Daoy (cell line): ENCODE data around the gene NEDD4. TPM values are rescaled to one million over a fixed set of nuclear protein-coding genes. Genes with fewer than 3 reads are reported as not detected.
A peak's percentile ranks its signal among the peaks of the same experiment; 100 is the strongest.
"Not testable (repeated sequence)": the region's sequence is repeated elsewhere in the genome, so short reads cannot be mapped to it uniquely, and the experiment has no call there.

Source experiments
- DNase-seq: peaks from one replicate; pipeline ENCODE4 v3.0.0-alpha.2; 2015; ENCODE audit warnings: low read depth
- total RNA-seq: library from RNA; depleted of rRNA; stranded (reverse); fragments of >200 nt; shearing (Covaris generic); gene quantifications from 2 replicates; pipeline ENCODE4 v1.2.3, GENCODE V29; 2014

Gene NEDD4
- total RNA-seq, 1 experiment from 2014 or later: 27.9 TPM

DNA sequence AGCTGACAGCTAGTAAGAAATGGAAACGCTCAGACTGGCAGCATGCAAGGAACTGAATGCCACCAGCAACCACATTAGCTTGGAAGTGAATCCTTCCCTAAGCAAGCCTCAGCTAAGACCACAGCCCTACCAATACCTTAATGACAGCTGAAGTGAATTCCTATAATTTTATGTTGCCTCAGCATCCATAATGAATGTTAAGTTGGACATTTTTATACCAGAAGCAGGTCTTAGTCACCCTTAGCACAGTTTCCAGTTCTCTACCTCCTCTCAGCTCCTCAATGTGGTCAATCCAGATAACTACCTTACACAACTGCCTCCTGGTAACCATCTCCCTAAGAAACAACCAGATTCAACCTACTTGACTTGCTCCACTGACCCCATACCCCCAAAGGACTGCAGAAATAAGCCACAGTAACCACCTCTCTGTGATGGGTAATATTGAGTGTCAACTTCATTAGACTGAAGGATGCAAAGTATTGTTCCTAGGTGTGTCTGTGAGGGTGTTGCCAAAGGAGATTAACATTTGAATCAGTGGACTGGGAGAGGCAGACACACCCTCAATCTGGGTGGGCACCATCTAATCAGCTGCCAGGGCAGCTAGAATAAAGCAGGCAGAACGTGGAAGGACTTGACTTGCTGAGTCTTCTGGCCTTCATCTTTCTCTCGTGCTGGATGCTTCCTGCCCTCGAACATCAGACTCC, 33.5 kb downstream of the NEDD4 start:
- DNase-seq: no peak

DNA sequence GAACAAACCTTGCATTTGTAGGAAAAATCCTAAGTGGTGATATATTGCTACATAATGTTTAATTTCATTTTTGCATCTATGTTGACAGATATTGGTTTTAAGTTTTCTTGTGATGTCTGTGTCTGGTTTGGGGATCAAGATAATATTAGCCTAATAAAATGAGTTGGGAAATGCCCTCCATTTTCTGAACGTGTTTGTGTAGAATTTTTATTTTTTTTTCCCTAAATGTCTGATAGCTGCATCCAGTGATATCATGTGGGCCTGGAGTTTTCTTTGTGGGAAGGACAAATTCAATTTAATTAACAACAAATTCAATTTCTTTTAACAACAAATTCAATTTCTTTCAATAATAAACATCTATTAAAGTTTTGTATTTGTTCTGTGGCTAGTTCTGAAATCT, 35.1 kb downstream of the NEDD4 start:
- DNase-seq: no peak

DNA sequence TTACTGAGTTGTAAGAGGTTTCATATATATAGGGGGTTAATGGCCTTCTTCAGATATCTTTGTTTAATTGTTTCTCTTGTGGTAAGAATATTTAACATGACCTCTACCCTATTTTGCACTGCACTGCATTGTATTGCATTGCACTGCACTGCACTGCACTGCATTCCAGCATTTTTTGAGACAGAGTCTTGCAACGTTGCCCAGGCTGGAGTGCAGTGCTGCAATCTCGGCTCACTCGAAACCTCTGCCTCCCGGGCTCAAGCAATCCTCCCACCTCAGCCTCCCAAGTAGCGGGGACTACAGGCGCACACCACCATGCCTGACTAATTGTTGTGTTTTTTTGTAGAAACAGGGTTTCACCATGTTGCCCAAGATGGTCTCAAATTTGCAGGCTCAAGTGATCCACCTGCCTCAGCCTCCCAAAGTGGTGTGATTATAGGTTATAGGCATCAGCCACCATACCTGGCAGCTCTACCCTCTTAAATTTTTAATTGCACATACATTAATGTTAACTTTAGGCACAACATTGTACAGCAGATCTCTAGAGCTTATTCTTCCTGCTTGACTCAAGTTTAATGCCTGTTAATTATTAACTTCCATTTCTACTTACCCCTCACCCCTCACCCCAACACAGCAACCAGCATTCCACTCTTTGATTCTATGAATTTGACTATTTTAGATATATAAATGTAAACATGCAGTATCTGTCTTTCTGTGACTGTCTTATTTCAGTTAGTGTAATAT, 38.4 kb downstream of the NEDD4 start:
- no peak for DNase-seq

DNA sequence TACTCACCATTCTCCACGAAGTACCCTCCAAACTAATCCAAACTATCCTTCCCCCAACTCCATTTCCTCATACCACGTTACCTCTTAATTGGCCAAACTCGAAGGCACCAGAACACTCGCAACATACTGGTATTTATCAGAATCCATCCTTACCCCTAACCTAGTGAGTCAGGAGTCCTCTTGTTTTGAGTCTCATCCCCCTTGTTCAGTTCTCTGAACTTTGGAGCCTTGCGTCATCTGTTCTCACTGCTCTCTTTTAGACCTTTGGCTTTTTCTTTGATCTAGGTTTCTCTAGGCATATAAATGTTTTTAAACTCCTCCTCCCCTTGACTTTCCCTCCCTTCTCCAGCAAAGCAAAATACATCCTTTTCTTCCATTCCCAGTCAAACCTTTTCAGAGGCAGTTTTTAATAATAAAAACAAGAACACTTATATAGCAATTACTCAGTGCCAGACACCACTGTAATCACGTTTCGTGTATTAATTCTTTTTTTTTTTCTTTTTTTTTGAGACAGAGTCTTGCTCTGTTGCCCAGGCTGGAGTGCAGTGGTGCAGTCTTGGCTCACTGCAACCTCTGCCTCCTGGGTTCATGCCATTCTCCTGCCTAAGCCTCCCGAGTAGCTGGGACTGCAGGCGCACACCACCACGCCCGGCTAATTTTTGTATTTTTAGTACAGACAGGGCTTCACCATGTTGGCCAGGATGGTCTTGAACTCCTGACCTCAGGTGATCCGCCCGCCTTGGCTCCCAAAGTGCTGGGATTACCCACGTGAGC, 40.7 kb downstream of the NEDD4 start:
- DNase-seq: not testable (repeated sequence)

DNA sequence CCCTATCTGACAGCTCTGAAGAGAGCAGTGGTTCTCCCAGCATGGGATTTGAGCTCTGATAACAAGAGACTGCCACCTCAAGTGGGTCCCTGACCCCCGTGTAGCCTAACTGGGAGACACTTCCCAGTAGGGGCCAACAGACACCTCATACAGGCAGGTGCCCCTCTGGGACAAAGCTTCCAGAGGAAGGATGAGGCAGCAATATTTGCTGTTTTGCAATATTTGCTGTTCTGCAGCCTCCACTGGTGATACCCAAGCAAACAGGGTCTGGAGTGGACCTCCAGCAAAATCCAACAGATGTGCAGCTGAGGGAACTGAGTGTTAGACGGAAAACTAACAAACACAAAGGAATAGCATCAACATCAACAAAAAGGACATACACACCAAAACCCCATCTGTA, 48.8 kb downstream of the NEDD4 start:
- not testable (repeated sequence) for DNase-seq

DNA sequence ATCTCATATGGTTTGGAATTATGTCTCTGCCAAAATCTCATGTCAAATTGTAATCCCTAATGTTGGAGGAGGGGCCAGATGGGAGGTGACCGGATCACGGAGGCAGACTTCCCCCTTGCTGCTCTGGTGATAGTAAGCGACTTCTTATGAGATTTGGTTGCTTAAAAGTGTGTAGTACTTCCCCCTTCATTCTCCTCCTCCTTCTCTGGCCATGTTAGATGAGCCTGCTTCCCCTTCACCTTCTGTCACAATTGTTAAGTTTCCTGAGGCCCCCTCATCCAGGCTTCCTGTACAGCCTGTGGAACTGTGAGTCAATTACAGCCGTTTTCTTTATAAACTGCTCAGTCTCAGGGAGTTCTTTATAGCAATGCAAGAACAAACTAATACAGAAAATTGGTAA, 51.1 kb downstream of the NEDD4 start:
- DNase-seq: no peak

DNA sequence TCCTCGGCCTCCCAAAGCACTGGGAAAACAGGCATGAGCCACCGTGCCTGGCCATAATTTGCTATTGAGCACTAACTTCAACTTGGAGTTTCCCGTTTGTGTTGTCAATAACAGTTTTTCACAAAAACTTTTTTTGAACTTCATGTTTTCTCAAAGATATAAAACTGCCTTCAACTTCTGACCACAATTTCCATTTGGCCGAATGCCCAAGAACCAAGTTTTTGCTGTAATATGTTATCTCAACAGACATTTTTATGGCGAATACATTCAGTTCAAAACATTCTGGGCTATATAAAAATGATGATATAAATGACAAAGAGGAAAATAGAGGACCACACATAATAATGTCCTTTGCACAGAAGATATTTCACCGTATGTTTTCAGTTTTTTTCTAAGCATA, 56.4 kb downstream of the NEDD4 start:
- DNase-seq: no peak

DNA sequence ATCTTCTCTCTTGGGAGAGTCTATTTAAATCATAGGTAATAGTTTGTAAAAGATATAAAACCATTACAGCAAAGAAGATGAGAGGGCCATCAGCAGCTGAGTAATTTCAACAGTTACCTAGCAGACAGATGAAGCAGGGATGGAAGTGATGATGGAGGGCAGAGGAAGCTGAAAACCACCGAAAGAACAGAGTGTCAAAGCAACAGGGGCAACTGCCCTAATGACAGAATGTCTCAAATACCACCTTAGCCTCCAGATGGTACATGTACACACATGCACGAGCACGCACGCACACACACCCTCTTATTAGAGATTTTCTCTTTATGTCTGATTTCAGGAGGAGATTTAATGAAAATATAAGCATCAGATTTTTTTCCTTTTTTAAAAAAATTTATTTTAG, 64.5 kb downstream of the NEDD4 start:
- DNase-seq: no peak

DNA sequence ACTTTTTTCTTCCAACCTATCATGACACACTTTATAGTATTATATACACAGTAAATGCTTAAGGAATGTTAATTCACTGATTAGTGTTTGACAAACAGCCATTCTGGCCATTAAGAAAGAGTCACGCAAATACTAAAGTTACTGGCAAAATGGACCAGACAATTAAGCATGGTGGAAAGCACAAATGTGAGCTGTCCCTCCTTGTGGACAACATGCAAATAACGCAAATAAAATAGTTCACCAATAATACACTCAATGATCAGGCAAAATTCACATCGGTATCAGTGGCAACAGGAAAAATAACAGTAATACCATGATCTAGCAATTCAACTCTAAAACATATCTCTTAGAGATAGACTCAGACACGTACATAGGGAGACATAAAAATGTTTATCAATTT, 71.7 kb downstream of the NEDD4 start:
- no peak for DNase-seq

DNA sequence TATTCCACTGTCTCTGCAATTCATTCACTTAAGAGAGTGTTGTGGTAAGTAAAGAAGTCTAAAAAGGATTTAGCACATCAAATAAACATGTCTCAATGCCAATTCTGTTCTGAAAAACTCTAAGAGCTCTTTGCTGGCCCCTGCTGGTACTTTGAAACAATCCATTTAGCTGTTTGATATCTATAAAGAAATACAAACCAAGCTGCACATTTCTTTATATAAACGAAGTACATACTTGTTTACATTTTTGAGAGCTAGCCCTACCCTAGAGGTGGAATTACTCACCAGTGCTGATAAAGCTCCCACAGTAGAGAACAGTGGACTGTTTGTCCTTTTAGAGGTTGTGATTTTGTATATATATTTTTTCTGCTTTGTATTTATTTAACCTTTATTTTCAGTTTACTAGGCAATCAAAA, 75.5 kb downstream of the NEDD4 start:
- peak; percentile 69 for DNase-seq

DNA sequence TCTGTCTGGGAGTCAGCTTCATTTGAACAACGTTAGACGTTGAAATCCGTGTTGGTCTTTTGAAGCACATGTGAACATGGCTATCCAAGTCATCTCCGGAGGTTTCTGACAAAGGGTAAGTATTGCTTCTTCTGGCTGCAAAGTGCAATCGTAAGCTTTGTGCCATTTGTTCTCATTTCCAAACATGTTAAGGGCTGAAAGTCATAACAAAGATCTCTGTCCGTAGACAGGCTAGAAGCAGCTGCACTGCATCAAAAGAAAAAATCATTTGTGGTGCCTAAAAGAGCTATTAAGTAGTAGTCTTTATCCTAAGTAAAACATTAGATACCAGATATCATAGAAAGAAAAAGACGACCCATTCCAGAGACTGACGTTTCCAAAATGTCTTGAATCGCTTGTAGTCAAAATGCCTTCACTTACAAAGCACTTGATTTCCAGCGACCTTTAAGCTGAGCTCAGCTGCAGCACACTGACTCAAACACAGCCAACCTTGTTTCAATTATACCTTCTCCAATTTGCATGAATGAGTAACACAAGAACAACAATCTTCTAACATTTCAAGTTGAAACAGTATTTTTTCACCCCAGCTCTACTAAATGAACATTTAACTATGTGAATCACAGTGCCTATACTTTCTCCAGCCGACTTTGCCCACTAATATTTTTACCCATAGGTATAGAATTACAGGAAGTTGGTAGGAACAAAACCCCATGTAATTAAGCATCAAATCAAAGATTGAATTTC, 76.6 kb downstream of the NEDD4 start:
- DNase-seq: peak; percentile 78

DNA sequence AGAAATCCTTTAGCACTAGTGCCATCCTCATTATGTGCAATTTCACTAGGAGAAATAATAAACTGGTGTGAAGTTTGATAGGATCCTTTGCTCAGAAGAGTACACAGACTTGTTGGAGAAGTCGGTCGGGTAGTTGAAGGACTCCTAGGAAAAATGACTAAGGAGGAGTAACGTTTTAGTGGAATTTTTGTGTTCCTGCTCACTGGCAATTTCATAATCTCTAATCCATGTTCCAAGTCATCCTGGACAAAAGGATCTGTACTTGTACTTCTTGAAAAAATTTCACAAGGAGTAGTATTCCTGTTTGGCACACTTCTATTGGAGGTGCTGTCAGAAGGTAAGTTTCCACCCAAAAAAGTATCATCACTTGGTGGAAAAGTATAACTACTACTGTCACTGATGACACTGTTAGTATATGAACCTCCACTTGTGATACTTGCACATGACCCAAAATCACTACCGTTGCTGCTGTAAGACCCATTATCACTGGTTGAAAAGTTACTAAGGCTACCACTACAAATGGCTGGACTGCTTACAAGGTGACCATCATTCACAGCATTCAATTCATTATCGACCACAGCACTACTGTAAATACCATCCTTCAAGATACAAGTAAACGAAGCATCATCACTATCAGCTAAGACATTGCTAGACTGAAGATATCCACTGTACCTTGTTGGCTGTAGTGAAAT, 77.4 kb downstream of the NEDD4 start:
- DNase-seq: no peak

DNA sequence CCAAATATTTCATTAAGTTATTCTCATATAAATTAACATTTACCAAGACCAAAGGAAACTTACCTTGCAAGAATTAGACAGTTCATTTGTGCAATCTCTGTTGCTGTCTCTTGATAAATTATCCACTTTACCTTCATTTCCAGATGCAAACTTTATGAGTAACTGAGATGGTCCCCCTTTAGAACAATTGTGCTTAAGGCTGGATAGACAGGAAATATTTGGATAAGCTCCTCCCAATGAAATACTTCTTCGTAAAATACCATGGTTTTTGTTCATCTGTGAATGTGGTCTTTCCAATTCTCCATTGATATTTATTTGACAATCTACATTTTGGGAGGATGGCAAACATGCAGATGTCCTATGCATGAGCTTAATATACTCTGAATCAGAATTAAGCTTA, 78.2 kb downstream of the NEDD4 start:
- no peak for DNase-seq

DNA sequence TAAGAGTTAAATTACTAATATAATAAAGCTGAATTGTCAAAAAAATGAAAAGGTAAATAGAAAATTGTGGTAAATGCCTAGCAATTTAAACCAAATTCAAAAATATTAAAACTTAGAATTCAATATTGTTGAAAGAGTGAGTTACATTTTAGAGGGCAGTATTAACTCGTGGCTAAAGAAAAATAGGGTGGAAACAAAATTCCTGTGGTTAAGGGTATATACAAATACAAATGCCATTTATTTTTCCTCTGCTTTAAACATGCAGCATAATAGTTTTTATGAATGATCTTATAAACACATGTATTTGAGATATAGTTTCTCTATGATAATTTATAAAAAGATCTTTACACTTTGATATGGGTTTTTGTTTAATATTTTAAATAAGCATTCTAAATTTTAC, 79.0 kb downstream of the NEDD4 start:
- no peak for DNase-seq

DNA sequence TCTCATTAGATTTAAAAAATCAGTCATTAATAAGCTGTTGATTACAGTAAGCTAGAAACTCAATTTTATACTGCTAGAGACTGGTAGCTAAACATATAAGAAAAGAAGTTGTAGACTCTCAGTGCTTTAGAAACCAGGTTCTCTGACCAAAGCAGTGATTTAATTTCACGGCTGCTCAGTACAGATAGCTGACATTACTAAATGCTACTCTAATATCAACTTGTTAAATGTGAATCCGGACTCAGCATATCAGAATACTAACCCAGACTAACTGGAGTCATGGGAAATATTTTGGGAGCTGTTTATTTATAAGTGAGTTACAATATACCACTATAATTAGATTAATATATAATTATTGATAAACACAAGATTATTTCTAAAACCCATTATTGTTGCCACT, 80.4 kb downstream of the NEDD4 start:
- no peak for DNase-seq

DNA sequence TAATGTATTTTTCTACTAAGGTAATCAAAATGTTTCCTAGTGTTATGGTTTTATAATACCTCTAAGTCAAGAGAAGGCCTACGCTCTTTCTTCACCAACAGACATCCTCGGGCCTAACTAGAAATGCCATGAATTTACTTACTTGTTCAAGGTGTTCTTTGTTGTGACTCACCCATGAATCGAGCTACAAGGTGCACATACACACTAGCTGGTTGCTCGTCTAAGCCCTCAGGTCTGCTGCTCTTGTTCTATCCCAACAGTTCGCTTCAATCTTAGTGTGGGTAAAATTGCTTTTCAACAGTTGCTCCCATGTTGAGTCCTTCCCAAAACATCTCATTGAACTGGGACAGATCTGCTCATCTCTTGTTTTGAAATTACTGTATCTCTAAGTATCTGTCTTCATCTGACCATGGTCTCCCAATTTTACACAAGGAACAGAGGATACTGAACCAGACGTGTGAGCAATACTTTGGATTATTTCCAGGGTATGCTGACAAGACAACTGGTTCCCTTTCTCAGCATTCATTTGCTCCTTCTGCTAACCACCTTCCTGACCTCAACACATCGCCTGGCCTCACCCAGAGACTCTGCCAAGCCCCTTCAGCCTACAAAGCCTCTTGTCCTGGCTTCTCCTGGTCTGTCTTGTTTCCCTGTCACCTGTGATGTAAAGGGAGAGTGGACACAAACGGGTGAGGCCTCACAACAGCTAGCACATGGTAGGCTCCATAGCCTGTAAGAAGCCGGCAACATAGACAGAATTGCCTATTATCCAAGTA, 84.2 kb downstream of the NEDD4 start:
- peak; percentile 16 for DNase-seq

DNA sequence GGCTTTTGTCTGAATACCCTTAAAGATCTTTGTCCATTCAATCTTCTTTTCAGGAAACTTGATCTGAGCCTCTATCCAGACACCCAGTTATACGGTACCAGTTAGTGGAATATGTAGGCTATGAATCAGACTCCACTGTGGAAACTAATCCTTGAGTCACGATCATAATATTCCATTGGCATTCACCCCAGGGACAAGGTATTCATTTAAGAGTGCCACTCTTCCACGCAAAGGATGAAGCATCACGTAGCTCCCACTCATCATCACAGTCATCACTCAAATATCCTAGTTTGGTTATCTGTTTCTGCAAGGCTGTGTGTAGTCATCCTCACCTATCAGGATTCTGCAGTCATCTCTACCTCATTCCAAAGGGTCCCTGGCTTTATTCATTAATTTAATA, 85.6 kb downstream of the NEDD4 start:
- peak; percentile 91 for DNase-seq

DNA sequence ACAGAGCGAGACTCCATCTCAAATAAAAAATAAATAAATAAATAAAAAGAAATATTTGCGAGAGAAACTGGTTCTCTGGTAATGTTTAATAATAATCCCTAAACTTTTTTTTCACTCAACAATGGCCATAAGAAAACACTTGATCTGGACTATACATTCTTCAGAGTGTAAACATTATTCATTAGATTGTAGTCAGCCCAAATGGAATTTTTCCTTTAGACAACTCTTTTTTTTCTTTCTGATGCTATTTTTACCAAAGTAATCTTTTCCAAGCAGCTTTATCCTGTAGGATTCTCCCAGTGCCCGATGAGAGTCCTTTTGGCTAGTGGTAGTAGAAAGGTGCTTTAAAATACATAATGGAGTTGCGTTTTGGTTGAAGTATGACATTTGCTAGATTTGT, 90.4 kb downstream of the NEDD4 start:
- no peak for DNase-seq

DNA sequence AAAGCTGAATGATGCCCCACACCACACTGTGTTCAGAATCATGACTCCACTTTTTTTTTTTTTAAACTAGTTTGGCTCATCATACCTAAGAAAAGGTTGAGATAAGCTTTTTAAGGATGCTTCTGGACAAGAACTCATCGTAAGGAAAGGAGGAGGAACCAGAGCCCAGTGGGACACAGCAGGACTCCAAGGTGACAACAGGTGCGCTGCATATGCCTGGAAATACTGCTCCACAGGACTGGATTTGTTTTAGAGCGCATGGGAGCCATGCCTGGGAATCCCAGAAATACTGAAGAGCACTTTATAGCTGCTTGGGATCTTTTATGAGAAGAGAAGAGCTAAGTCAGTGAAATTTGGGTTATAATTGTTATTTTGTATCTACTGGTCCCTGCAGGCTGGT, 93.4 kb downstream of the NEDD4 start:
- no peak for DNase-seq

DNA sequence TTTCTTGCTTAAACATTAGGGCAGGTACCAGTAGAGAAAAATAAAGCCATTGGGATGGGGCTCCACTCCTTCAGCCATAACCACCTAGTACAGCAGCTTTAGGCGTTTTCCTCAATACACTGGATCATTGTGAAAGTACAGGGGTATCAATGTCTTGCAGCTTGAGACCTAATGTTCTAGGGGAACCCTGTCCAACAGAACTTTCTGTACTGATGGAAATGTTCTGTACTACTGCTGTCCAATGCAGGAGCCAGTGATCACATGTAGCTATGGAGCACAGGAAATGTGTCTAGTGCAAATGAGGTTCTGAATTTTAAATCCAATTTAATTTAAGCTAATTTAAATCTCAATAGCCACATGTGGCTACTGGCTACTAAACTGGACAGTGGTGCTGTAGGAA, 93.9 kb downstream of the NEDD4 start:
- no peak for DNase-seq
